Measurements from ENCODE around the gene C1QTNF1.

The C1QTNF1 gene

DNA sequence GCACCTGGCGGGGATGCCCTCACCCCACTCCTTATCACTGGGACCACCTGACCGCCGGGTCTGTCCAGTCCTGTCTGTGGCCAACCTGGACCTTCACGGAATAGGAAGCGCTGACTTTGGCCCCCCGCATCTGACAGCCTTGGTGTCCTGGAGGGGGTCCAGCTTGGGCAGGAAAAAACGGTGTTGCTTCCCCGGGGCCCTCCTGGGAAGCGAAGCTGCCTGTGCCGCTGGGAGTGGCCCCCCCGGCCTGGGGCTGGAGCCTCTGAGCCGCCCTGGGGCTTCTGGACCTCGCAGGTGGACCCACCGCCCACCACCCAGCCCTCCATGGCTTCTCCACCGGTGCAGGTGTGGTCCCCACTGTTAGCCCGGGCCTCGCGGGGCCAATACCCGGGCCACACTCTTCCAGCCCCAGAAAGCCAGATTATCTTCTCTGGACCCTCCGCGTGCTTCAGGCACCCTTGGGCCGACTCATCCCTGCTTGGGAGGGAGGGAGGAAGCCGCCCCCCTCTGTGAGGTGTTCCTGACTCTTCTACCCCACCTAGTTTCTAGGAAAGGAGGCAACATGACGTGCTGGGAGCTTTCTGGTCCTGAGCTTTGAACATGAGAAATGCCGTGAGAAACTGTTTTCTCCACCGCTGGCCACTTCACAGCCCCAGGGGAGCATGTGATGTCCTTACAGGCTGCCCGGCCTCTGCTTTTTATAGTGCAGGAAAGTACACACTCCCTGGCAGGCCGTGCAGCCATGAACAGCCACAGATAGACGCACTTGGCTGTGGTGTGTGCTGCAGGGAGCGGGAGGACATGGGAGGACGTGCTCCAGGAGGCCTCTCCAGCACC lies 1.1 kb downstream of the C1QTNF1 start:
- TF ChIP-seq CEBPB (IDR thresholded peaks at IDR 0.05) (no peak), TEAD4 (IDR thresholded peaks at IDR 0.05) (no peak), FOXM1 (IDR thresholded peaks at IDR 0.05; ENCODE audit: borderline replicate concordance, low read depth) (no peak), TCF12 (IDR thresholded peaks at IDR 0.05; ENCODE audit: low read depth) (no peak), ZBTB7A (IDR thresholded peaks at IDR 0.05; ENCODE audit: low read depth) (no peak), YY1 (IDR thresholded peaks at IDR 0.05; ENCODE audit: low read depth) (no peak), RAD21 (IDR thresholded peaks at IDR 0.05; ENCODE audit: low read depth) (no peak), TAF1 (IDR thresholded peaks at IDR 0.05; ENCODE audit: low read depth) (no peak), NFIC (IDR thresholded peaks at IDR 0.05) (no peak), EP300 (IDR thresholded peaks at IDR 0.05; ENCODE audit: borderline replicate concordance) (no peak), CREB1 (IDR thresholded peaks at IDR 0.05; ENCODE audit: low read depth) (no peak), EGR1 (IDR thresholded peaks at IDR 0.05) (no peak)
- TF ChIP-seq, protein P1, sequence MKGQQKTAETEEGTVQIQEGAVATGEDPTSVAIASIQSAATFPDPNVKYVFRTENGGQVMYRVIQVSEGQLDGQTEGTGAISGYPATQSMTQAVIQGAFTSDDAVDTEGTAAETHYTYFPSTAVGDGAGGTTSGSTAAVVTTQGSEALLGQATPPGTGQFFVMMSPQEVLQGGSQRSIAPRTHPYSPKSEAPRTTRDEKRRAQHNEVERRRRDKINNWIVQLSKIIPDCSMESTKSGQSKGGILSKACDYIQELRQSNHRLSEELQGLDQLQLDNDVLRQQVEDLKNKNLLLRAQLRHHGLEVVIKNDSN (IDR thresholded peaks at IDR 0.05), result no peak
- TF ChIP-seq, protein P2, sequence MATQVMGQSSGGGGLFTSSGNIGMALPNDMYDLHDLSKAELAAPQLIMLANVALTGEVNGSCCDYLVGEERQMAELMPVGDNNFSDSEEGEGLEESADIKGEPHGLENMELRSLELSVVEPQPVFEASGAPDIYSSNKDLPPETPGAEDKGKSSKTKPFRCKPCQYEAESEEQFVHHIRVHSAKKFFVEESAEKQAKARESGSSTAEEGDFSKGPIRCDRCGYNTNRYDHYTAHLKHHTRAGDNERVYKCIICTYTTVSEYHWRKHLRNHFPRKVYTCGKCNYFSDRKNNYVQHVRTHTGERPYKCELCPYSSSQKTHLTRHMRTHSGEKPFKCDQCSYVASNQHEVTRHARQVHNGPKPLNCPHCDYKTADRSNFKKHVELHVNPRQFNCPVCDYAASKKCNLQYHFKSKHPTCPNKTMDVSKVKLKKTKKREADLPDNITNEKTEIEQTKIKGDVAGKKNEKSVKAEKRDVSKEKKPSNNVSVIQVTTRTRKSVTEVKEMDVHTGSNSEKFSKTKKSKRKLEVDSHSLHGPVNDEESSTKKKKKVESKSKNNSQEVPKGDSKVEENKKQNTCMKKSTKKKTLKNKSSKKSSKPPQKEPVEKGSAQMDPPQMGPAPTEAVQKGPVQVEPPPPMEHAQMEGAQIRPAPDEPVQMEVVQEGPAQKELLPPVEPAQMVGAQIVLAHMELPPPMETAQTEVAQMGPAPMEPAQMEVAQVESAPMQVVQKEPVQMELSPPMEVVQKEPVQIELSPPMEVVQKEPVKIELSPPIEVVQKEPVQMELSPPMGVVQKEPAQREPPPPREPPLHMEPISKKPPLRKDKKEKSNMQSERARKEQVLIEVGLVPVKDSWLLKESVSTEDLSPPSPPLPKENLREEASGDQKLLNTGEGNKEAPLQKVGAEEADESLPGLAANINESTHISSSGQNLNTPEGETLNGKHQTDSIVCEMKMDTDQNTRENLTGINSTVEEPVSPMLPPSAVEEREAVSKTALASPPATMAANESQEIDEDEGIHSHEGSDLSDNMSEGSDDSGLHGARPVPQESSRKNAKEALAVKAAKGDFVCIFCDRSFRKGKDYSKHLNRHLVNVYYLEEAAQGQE (IDR thresholded peaks at IDR 0.05; ENCODE audit: low read depth), result no peak
- TF ChIP-seq, protein P3, sequence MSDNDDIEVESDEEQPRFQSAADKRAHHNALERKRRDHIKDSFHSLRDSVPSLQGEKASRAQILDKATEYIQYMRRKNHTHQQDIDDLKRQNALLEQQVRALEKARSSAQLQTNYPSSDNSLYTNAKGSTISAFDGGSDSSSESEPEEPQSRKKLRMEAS (IDR thresholded peaks at IDR 0.05), result no peak

DNA sequence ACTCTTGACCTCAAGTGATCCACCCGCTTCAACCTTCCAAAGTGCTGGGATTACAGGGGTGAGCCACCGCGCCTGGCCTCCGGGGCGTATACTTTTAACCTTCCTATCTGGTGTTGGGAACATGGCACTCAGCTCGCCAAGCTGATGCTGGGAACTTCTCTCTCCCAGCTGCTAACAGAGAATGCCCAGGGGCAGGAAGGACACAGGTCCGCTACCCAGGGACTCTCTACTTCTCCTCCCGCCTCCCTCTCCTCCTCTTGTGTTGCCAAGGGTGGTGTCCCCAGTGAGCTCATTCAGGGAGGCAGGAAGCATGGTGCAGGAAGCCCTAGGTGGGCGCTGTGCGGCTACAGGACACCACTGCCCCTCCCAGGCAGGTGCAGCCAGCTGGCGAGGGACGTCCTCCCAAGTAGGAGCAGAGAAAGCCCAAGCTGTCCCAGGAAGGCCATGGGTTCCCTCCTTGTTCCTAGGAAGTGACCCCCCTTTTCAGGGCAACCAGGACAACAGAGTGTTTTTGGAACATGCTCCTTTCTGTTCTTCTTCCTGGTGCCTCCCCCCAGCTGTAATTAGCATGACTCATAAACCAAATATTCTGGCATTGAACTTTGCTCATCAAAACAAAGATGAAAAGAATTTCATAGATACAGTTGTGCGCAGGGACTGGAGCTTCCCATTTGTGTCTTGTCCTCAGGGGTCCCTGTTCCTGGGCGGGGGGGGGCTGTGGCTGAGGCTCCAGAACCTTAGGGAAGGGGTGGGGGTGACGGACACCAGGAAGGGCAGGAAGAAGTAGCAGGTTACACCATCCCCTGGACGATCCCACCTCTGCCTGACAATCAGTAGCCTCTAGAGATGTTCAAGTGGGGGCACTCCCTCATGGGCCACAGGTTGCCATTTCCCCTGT lies 2.7 kb downstream of the C1QTNF1 start:
- peak; percentile 54; the same call in 1 of the 2 replicates for TF ChIP-seq TEAD4 (IDR thresholded peaks at IDR 0.05)
- no peak for TF ChIP-seq RAD21 (IDR thresholded peaks at IDR 0.05; ENCODE audit: low read depth)

DNA sequence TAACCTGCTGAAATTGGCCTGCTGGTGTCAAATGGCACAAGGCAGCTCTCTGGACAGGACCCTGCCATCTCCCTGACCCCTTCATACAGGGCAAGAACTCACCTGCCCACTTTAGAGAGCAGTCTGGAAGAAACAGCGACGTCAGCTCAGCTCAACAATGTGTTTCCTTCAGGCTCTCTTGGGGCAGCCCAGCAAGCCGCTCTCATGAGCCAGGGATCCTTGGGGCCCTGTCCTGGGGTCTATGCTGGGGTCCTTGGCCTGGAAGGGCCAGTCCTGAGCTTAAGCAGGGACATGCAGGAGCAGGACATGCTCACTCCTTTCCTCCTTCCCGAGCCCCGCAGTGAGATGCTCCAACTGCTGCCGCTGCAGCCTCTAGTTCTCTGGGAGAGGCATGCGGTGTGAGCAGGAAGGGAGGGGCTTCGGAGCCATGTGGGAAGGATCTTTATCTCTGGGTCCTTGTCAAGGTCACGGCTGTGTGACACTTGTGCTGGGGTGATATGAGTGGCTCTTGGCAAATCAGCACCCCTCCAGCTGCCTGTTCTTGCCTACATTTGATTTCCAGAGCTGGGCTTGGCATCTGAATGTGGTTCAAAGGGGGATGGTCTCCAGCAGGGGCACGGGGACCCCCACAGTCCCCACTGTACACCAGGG lies 3.4 kb downstream of the C1QTNF1 start:
- TF ChIP-seq EGR1 (IDR thresholded peaks at IDR 0.05), result no peak
- no peak for TF ChIP-seq TAF1 (IDR thresholded peaks at IDR 0.05; ENCODE audit: low read depth)

DNA sequence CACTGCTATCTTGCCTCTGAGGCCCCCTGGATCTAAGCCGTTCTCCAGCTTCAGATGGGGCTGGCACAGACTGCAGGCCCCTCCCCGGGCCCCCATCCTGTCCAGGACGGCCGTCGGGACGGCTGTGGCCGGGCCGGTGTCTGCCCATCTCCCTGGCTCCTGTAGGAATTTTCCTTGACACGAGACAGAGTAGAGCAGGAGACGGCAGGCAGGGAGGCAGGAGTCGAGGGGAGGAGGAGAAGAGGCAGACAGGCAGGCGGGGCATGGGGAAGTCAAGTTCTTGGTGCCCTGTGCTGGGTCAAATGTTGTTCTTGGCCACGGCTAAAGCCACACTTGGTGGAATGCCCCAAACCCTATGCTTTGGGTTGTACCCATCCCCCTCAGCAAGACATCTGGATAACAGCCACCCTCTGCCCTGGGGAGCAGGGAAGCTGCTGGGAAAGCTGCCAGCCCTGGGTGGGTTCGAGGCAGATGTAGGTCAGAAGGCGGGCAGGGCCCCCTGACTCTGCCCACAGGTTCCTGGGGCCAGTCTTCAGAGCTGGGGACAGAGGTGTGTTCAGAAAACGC lies 4.0 kb downstream of the C1QTNF1 start:
- no peak for TF ChIP-seq TAF1 (IDR thresholded peaks at IDR 0.05; ENCODE audit: low read depth)
- TF ChIP-seq, protein P2 (IDR thresholded peaks at IDR 0.05; ENCODE audit: low read depth), result no peak
- no peak for TF ChIP-seq RAD21 (IDR thresholded peaks at IDR 0.05; ENCODE audit: low read depth)
- TF ChIP-seq TEAD4 (IDR thresholded peaks at IDR 0.05), result no peak
- TF ChIP-seq TCF12 (IDR thresholded peaks at IDR 0.05; ENCODE audit: low read depth), result no peak
- TF ChIP-seq NFIC (IDR thresholded peaks at IDR 0.05), result no peak
- TF ChIP-seq EP300 (IDR thresholded peaks at IDR 0.05; ENCODE audit: borderline replicate concordance), result no peak
- TF ChIP-seq EGR1 (IDR thresholded peaks at IDR 0.05), result no peak
- TF ChIP-seq, protein P1 (IDR thresholded peaks at IDR 0.05), result no peak
- TF ChIP-seq FOXM1 (IDR thresholded peaks at IDR 0.05; ENCODE audit: borderline replicate concordance, low read depth), result no peak
- no peak for TF ChIP-seq YY1 (IDR thresholded peaks at IDR 0.05; ENCODE audit: low read depth)
- TF ChIP-seq, protein P3 (IDR thresholded peaks at IDR 0.05), result no peak
- no peak for TF ChIP-seq CREB1 (IDR thresholded peaks at IDR 0.05; ENCODE audit: low read depth)
- no peak for TF ChIP-seq ZBTB7A (IDR thresholded peaks at IDR 0.05; ENCODE audit: low read depth)
- TF ChIP-seq CEBPB (IDR thresholded peaks at IDR 0.05), result no peak

Data from Ishikawa (cell line).